Measurements from ENCODE around the gene KRTAP4-1.
"Not testable (repeated sequence)": the region's sequence is repeated elsewhere in the genome, so short reads cannot be mapped to it uniquely, and the experiment has no call there.

The KRTAP4-1 gene

DNA sequence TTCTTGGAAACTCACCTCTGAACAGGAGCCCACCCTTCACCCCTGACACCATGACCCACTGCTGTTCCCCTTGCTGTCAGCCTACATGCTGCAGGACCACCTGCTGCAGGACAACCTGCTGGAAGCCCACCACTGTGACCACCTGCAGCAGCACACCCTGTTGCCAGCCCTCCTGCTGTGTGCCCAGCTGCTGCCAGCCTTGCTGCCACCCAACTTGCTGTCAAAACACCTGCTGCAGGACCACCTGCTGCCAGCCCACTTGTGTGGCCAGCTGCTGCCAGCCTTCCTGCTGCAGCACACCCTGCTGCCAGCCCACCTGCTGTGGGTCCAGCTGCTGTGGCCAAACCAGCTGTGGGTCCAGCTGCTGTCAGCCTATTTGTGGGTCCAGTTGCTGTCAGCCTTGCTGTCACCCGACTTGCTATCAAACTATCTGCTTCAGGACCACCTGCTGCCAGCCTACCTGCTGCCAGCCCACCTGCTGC lies 5.2 kb upstream of the KRTAP4-1 start, which contains the start of gene KRTAP9-1:
Gene KRTAP9-1, plus strand, starts transcription at position 51 of the 482 bp plus-strand sequence. Its CDS starts 0 bp downstream, at position 51.
- DNase-seq; H3K4me3 Mint-ChIP-seq; H3K9me3 Mint-ChIP-seq; H3K4me1 Mint-ChIP-seq; H3K36me3 Mint-ChIP-seq; ATAC-seq (replicated peaks); H3K27ac Mint-ChIP-seq: not testable (repeated sequence)
- H3K27me3 Mint-ChIP-seq, result peaks cover 15 to 34% of the 10 kb centered on the region in 2 donors

- H3K27ac Mint-ChIP-seq, result no peak overlapping the region
- DNase-seq (no peak), ATAC-seq (replicated peaks) (no peak)
- H3K4me3 Mint-ChIP-seq, result no peak overlapping the region
- H3K4me1 Mint-ChIP-seq, result no peaks in the 10 kb centered on the region
- no peaks in the 10 kb centered on the region for H3K9me3 Mint-ChIP-seq
- no peaks in the 10 kb centered on the region for H3K36me3 Mint-ChIP-seq
- peaks cover 15 to 35% of the 10 kb centered on the region in 2 donors for H3K27me3 Mint-ChIP-seq
Observed at GRCh38 chr17:41186872-41187271, 2.2 kb upstream of the KRTAP4-1 start.

DNA sequence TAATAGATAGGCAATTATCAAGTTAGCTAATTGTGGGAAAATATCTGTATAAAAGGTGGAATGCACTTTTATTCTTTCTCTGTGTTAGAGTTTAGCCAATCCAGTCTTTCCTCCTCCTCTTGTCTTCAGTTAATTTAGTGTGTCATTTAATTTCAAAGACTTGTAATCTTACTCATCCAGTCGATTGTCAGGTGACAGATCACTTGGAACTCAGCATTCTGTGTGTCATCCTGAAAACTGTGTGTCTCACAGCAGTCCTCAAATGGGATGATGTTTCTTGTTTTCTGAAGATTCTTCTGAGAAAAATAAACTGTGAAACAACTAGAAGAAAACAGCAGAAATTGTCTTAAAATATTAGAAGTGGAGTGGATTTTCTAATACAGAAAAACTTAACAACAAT lies 290 bp upstream of the KRTAP4-1 start:
- Mint-ChIP-seq H3K27me3 (peaks cover 3 to 17% of the 10 kb centered on the region in 2 donors), H3K4me3 (no peak overlapping the region), H3K9me3 (no peaks in the 10 kb centered on the region), H3K4me1 (no peaks in the 10 kb centered on the region), H3K27ac (no peak overlapping the region), H3K36me3 (no peaks in the 10 kb centered on the region)
- ATAC-seq (replicated peaks), result no peak
- no peak for DNase-seq

- no peak for DNase-seq
- H3K27ac Mint-ChIP-seq, result no peak overlapping the region
- peaks cover 0 to 1% of the 10 kb centered on the region in 2 donors for H3K9me3 Mint-ChIP-seq
- no peak overlapping the region for H3K4me3 Mint-ChIP-seq
- no peak for ATAC-seq (replicated peaks)
- H3K36me3 Mint-ChIP-seq, result no peaks in the 10 kb centered on the region
- peaks cover 0 to under 1% of the 10 kb centered on the region in 2 donors for H3K27me3 Mint-ChIP-seq
- H3K4me1 Mint-ChIP-seq, result peaks cover 31 to 42% of the 10 kb centered on the region in 2 donors
Observed at GRCh38 chr17:41178843-41179616, 5.7 kb downstream of the KRTAP4-1 start.

GRCh38 chr17:41178341-41178740 lies 6.4 kb downstream of the KRTAP4-1 start:
- Mint-ChIP-seq H3K4me1 (peaks cover 33 to 42% of the 10 kb centered on the region in 2 donors), H3K27me3 (no peaks in the 10 kb centered on the region), H3K27ac (peak overlapping the region; percentile 25)

GRCh38 chr17:41177727-41178271 lies 6.9 kb downstream of the KRTAP4-1 start, which contains the start of gene KRTAP4-2:
TSS of gene KRTAP4-2 (minus strand) at chr17:41178221. CDS start at chr17:41178164, 57 bp downstream.
- Mint-ChIP-seq H3K36me3 (no peaks in the 10 kb centered on the region), H3K4me3 (peak within 1 kb of the TSS in 1 of 2 donors; percentile 7), H3K27me3 (no peaks in the 10 kb centered on the region), H3K4me1 (peaks cover 34 to 43% of the 10 kb centered on the region in 2 donors), H3K9me3 (peaks cover 0 to 1% of the 10 kb centered on the region in 2 donors), H3K27ac (peak within 1 kb of the TSS; percentile 81)
- no peak for DNase-seq
- ATAC-seq (replicated peaks), result no peak

More at GRCh38 chr17:41178341-41178740, 6.4 kb downstream of the KRTAP4-1 start:
- ATAC-seq (replicated peaks), result peak; percentile 37 to 48
- Mint-ChIP-seq H3K4me3 (no peak overlapping the region), H3K9me3 (peaks cover 0 to 1% of the 10 kb centered on the region in 2 donors), H3K36me3 (no peaks in the 10 kb centered on the region)
- DNase-seq, result no peak

- ATAC-seq (replicated peaks) (peak; percentile 95 to 96), DNase-seq (peak; percentile 19)
- H3K36me3 Mint-ChIP-seq, result no peaks in the 10 kb centered on the region
- H3K27ac Mint-ChIP-seq, result peak overlapping the region; percentile 65
- H3K4me3 Mint-ChIP-seq, result no peak overlapping the region
- no peaks in the 10 kb centered on the region for H3K27me3 Mint-ChIP-seq
- H3K9me3 Mint-ChIP-seq, result peaks cover 0 to 1% of the 10 kb centered on the region in 2 donors
- H3K4me1 Mint-ChIP-seq, result peaks cover 39 to 51% of the 10 kb centered on the region in 2 donors
Observed at GRCh38 chr17:41176744-41177387, 7.8 kb downstream of the KRTAP4-1 start.

DNA sequence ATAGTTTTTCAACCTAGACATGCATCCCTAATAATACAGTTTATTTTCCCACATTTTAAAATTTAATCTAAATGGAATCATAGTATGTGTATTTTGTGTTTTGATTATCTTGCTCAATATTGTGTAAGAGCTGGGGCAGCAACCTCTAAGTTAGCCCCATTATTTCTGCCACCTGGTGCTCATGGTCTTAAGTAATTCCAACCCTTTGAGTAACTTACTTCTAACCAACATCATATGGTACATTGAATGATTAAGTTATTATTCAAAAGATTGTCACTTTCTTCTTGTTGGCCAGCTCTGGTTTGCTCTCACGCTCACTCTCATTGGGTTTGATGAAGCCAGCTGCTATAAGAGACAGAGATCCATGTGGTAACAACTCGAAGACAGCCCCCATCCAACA lies 12.8 kb downstream of the KRTAP4-1 start:
- ATAC-seq (replicated peaks) (no peak), DNase-seq (no peak)
- Mint-ChIP-seq H3K9me3 (peaks cover 2 to 4% of the 10 kb centered on the region in 2 donors), H3K36me3 (no peaks in the 10 kb centered on the region), H3K27me3 (no peaks in the 10 kb centered on the region), H3K4me3 (no peak overlapping the region), H3K27ac (no peak overlapping the region), H3K4me1 (peaks cover 26 to 35% of the 10 kb centered on the region in 2 donors)

- H3K36me3 Mint-ChIP-seq, result no peaks in the 10 kb centered on the region
- H3K4me3 Mint-ChIP-seq, result no peak within 1 kb of the TSS
- peaks cover 9 to 13% of the 10 kb centered on the region in 2 donors for H3K4me1 Mint-ChIP-seq
- H3K9me3 Mint-ChIP-seq, result peaks cover 2 to 4% of the 10 kb centered on the region in 2 donors
- no peak for ATAC-seq (replicated peaks)
- no peaks in the 10 kb centered on the region for H3K27me3 Mint-ChIP-seq
- H3K27ac Mint-ChIP-seq, result peak within 1 kb of the TSS; percentile 25
- DNase-seq, result no peak
Observed at GRCh38 chr17:41168121-41168520, 16.6 kb downstream of the KRTAP4-1 start, which contains the start of gene KRTAP4-3. TSS of gene KRTAP4-3 (minus strand) at chr17:41168221. CDS start at chr17:41168172, 49 bp downstream.

GRCh38 chr17:41167561-41167960 lies 17.1 kb downstream of the KRTAP4-1 start:
- H3K36me3 Mint-ChIP-seq, result no peaks in the 10 kb centered on the region
- ATAC-seq (replicated peaks) (no peak), DNase-seq (no peak)
- H3K27me3 Mint-ChIP-seq, result no peaks in the 10 kb centered on the region
- peaks cover 2 to 4% of the 10 kb centered on the region in 2 donors for H3K9me3 Mint-ChIP-seq
- H3K4me1 Mint-ChIP-seq, result peaks cover 9% of the 10 kb centered on the region in 2 donors
- no peak overlapping the region for H3K27ac Mint-ChIP-seq
- H3K4me3 Mint-ChIP-seq, result no peak overlapping the region

DNA sequence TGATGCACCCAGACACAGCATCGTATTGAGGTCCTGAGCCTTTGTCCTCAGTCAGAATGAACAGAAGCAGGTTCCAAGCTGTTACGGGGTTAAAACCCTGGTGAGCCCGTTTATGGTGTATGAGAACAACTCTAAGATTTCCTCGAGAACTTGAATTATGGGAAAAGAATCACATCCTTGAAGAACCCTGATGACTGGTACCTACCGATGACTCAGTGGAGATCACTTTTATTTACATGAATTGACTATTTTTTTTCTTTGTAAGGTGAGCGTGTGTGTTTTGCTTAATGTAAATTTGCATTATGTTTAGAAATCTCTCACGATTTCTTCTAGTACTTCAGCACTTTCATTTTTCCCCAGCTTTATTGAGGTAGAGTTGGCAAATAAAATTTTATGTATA lies 20.9 kb downstream of the KRTAP4-1 start:
- DNase-seq (no peak), ATAC-seq (replicated peaks) (no peak)
- no peaks in the 10 kb centered on the region for H3K9me3 Mint-ChIP-seq

GRCh38 chr17:41160648-41161047 lies 24.1 kb downstream of the KRTAP4-1 start, which contains the start of gene KRTAP4-4:
TSS of gene KRTAP4-4 (minus strand) at chr17:41160748. CDS start at chr17:41160691, 57 bp downstream.
- H3K27ac Mint-ChIP-seq, result no peak within 1 kb of the TSS
- H3K4me3 Mint-ChIP-seq, result no peak within 1 kb of the TSS
- H3K4me1 Mint-ChIP-seq, result peaks cover 7 to 15% of the 10 kb centered on the region in 2 donors
- ATAC-seq (replicated peaks), result no peak
- H3K9me3 Mint-ChIP-seq, result no peaks in the 10 kb centered on the region
- DNase-seq, result no peak
- H3K27me3 Mint-ChIP-seq, result peaks cover 0 to 10% of the 10 kb centered on the region in 2 donors
- no peaks in the 10 kb centered on the region for H3K36me3 Mint-ChIP-seq

More for the DNA sequence above, 20.9 kb downstream of the KRTAP4-1 start:
- no peaks in the 10 kb centered on the region for H3K36me3 Mint-ChIP-seq
- peaks cover 9% of the 10 kb centered on the region in 2 donors for H3K4me1 Mint-ChIP-seq
- H3K27me3 Mint-ChIP-seq, result peaks cover 0 to 4% of the 10 kb centered on the region in 2 donors
- no peak overlapping the region for H3K27ac Mint-ChIP-seq
- H3K4me3 Mint-ChIP-seq, result no peak overlapping the region

DNA sequence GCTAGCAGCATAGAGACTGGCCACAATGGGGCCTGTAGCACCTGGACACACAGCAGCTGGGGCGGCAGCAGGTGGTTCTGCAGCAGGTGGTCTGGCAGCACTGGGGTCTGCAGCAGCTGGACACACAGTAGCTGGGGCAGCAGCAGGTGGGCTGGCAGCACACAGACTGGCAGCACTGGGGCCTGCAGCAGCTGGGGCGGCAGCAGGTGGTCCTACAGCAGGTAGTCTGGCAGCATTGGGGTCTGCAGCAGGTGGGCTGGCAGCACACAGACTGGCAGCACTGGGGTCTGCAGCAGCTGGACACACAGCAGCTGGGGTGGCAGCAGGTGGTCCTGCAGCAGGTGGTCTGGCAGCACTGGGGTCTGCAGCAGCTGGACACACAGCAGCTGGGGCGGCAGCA lies 24.5 kb downstream of the KRTAP4-1 start:
- not testable (repeated sequence) for H3K36me3 Mint-ChIP-seq; H3K27ac Mint-ChIP-seq; ATAC-seq (replicated peaks); H3K9me3 Mint-ChIP-seq; H3K4me3 Mint-ChIP-seq; H3K27me3 Mint-ChIP-seq; DNase-seq
- H3K4me1 Mint-ChIP-seq, result peaks cover 7 to 15% of the 10 kb centered on the region in 2 donors

GRCh38 chr17:41153856-41154255 lies 30.9 kb downstream of the KRTAP4-1 start:
- Mint-ChIP-seq H3K4me3 (no peak overlapping the region), H3K27me3 (peaks cover 0 to 6% of the 10 kb centered on the region in 2 donors), H3K27ac (no peak overlapping the region), H3K4me1 (peaks cover 4 to 12% of the 10 kb centered on the region in 2 donors), H3K9me3 (no peaks in the 10 kb centered on the region), H3K36me3 (no peaks in the 10 kb centered on the region)
- ATAC-seq (replicated peaks) (no peak), DNase-seq (no peak)
